ENCODE measurements around the gene KRT81.
"Not testable (repeated sequence)": the region's sequence is repeated elsewhere in the genome, so short reads cannot be mapped to it uniquely, and the experiment has no call there.

KRT81 gene

DNA sequence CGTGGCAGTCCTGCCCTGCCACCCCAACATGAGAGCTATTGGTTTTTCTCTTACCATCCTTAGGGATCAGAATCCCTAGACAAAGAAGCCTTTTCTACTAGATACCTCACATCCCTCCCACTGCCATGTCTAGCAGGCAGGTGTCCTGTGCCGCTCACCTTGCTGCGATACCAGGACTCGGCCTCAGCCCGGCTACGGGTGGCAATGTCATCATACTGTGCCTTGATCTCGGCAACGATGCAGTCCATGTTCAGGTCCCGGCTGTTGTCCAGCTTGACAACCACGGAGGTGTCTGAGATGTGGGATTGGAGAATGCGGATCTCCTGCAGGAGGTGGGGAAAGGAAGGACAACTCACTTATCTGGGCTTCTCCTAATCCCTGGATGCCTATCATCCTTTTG lies 25.4 kb upstream of the KRT81 start:
- Histone ChIP-seq H3F3A (ENCODE audit: low read depth) (no peaks in the 10 kb centered on the region), H2AFZ (ENCODE audit: low read length) (no peak overlapping the region), H3K4me2 (ENCODE audit: low read depth, low read length, poor library complexity, severe bottlenecking) (no peak overlapping the region), H3K36me3 (ENCODE audit: insufficient read depth, low read length) (no peaks in the 10 kb centered on the region), H3K4me3 (ENCODE audit: low read length, poor library complexity, severe bottlenecking) (no peak overlapping the region), H3K9me2 (replicated peaks; ENCODE audit: low read depth, low read length) (no peaks in the 10 kb centered on the region), H3K4me1 (ENCODE audit: insufficient read depth, low read length, poor library complexity, severe bottlenecking) (peaks cover 5% of the 10 kb centered on the region), H3K79me2 (ENCODE audit: insufficient read depth, low read length) (no peaks in the 10 kb centered on the region), H3K27me3 (ENCODE audit: insufficient read depth, low read length, poor library complexity, severe bottlenecking) (no peaks in the 10 kb centered on the region), H3K9me3 (ENCODE audit: insufficient read depth, low read depth, low read length) (no peaks in the 10 kb centered on the region), H4K20me1 (ENCODE audit: insufficient read depth, low read length, poor library complexity, severe bottlenecking) (no peaks in the 10 kb centered on the region), H3K9ac (ENCODE audit: low read depth, low read length, poor library complexity, severe bottlenecking) (no peak overlapping the region)
- TF ChIP-seq EZH2phosphoT487 (IDR thresholded peaks at IDR 0.05; ENCODE audit: borderline replicate concordance): no peak
- TF ChIP-seq, protein P1, sequence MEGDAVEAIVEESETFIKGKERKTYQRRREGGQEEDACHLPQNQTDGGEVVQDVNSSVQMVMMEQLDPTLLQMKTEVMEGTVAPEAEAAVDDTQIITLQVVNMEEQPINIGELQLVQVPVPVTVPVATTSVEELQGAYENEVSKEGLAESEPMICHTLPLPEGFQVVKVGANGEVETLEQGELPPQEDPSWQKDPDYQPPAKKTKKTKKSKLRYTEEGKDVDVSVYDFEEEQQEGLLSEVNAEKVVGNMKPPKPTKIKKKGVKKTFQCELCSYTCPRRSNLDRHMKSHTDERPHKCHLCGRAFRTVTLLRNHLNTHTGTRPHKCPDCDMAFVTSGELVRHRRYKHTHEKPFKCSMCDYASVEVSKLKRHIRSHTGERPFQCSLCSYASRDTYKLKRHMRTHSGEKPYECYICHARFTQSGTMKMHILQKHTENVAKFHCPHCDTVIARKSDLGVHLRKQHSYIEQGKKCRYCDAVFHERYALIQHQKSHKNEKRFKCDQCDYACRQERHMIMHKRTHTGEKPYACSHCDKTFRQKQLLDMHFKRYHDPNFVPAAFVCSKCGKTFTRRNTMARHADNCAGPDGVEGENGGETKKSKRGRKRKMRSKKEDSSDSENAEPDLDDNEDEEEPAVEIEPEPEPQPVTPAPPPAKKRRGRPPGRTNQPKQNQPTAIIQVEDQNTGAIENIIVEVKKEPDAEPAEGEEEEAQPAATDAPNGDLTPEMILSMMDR (conservative IDR thresholded peaks at IDR 0.05; ENCODE audit: low read length): no peak

DNA sequence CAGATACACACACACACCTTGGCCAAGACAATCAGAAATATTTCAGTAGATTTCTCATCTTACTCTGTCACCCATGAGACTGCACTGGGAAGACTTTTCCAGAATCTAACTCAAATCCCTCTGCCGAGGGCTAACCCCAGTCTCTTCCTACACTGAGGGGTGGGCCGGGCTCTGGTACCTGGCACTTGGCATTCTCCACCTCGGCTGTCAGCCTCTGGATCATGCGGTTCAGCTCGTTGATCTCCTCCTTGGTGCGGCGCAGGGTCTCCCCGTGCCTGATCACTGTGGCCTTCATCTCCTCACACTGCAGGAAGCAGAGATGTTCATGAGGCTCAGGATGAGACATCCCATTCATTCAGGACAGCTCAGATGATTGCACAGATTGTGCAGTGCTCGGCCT lies 25.0 kb upstream of the KRT81 start:
- H3K9me2 ChIP-seq (replicated peaks; ENCODE audit: low read depth, low read length): no peaks in the 10 kb centered on the region
- H2AFZ ChIP-seq (ENCODE audit: low read length): no peak overlapping the region
- H3K9me3 ChIP-seq (ENCODE audit: insufficient read depth, low read depth, low read length): no peaks in the 10 kb centered on the region
- H3F3A ChIP-seq (ENCODE audit: low read depth): no peaks in the 10 kb centered on the region
- no peak overlapping the region for H3K4me2 ChIP-seq (ENCODE audit: low read depth, low read length, poor library complexity, severe bottlenecking)
- no peak overlapping the region for H3K4me3 ChIP-seq (ENCODE audit: low read length, poor library complexity, severe bottlenecking)
- H3K9ac ChIP-seq (ENCODE audit: low read depth, low read length, poor library complexity, severe bottlenecking): no peak overlapping the region
- no peak for TF ChIP-seq EZH2phosphoT487 (IDR thresholded peaks at IDR 0.05; ENCODE audit: borderline replicate concordance)
- TF ChIP-seq, protein P1 (conservative IDR thresholded peaks at IDR 0.05; ENCODE audit: low read length): no peak
- no peaks in the 10 kb centered on the region for H3K79me2 ChIP-seq (ENCODE audit: insufficient read depth, low read length)
- H4K20me1 ChIP-seq (ENCODE audit: insufficient read depth, low read length, poor library complexity, severe bottlenecking): no peaks in the 10 kb centered on the region
- no peaks in the 10 kb centered on the region for H3K36me3 ChIP-seq (ENCODE audit: insufficient read depth, low read length)
- H3K27me3 ChIP-seq (ENCODE audit: insufficient read depth, low read length, poor library complexity, severe bottlenecking): no peaks in the 10 kb centered on the region
- peaks cover 5% of the 10 kb centered on the region for H3K4me1 ChIP-seq (ENCODE audit: insufficient read depth, low read length, poor library complexity, severe bottlenecking)

DNA sequence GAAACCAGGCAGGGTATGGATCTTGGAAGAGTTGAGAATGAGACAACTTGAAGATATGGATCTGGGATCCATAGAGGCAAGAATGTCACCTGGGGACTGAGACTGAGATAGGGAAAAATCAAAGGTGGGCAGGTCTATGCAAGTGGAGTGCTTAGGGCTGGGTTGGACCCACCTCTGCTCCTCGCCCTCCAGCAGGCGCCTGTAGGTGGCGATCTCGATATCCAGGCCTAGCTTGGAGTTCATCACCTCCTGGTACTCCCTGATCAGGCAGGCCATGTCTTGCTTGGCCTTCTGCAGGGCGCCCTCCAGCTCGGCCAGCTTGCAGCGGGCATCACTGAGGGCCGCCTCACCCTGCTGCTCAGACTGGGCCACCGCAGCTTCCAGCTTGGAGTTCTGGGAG lies 24.4 kb upstream of the KRT81 start:
- H3K4me1 ChIP-seq (ENCODE audit: insufficient read depth, low read length, poor library complexity, severe bottlenecking); H3K79me2 ChIP-seq (ENCODE audit: insufficient read depth, low read length); H3K9me3 ChIP-seq (ENCODE audit: insufficient read depth, low read depth, low read length); H3K36me3 ChIP-seq (ENCODE audit: insufficient read depth, low read length); H2AFZ ChIP-seq (ENCODE audit: low read length); H3K9me2 ChIP-seq (replicated peaks; ENCODE audit: low read depth, low read length); H3K4me2 ChIP-seq (ENCODE audit: low read depth, low read length, poor library complexity, severe bottlenecking); H3K4me3 ChIP-seq (ENCODE audit: low read length, poor library complexity, severe bottlenecking); H3K9ac ChIP-seq (ENCODE audit: low read depth, low read length, poor library complexity, severe bottlenecking); H3K27me3 ChIP-seq (ENCODE audit: insufficient read depth, low read length, poor library complexity, severe bottlenecking); H4K20me1 ChIP-seq (ENCODE audit: insufficient read depth, low read length, poor library complexity, severe bottlenecking); H3F3A ChIP-seq (ENCODE audit: low read depth): not testable (repeated sequence)
- TF ChIP-seq, protein P1 (conservative IDR thresholded peaks at IDR 0.05; ENCODE audit: low read length): peak; percentile 65
